HepG2 (cell line): ENCODE measurements around the gene FAM222B. TPM values are rescaled to one million over a fixed set of nuclear protein-coding genes. Genes with fewer than 3 reads are reported as not detected.
A peak's percentile ranks its signal among the peaks of the same experiment; 100 is the strongest.

Experiments
- FOXA1 ChIP-seq, 2 experiments: fragments of 450-650 bp in 1 of 2; sonication (generic) in 1 of 2; formaldehyde crosslinking in 1 of 2; IDR thresholded peaks; 2 replicates each; pipeline versions ENCODE4 v1.4.0 to v1.6.1; 2016 to 2020; ENCODE audit warnings: missing genetic modification reagents in 1 of 2
- GFI1 ChIP-seq: sonication (generic); formaldehyde crosslinking; IDR thresholded peaks from 2 replicates; pipeline ENCODE4 v1.5.0; 2020; ENCODE audit warnings: missing genetic modification reagents, mild to moderate bottlenecking, borderline replicate concordance
- HOMEZ ChIP-seq: IDR thresholded peaks from 2 replicates; pipeline ENCODE4 v1.6.1; 2016; ENCODE audit warnings: low read depth
- JUNB ChIP-seq: sonication (generic); formaldehyde crosslinking; IDR thresholded peaks from 2 replicates; pipeline ENCODE4 v1.8.0; 2022; ENCODE audit warnings: missing genetic modification reagents, mild to moderate bottlenecking, borderline replicate concordance
- MLXIP ChIP-seq: sonication (generic); formaldehyde crosslinking; IDR thresholded peaks from 2 replicates; pipeline ENCODE4 v1.9.0; 2021; ENCODE audit warnings: missing genetic modification reagents, borderline replicate concordance
- MYPOP ChIP-seq: sonication (generic); formaldehyde crosslinking; IDR thresholded peaks from 2 replicates; pipeline ENCODE4 v1.8.1; 2023; ENCODE audit warnings: mild to moderate bottlenecking, moderate library complexity, missing genetic modification reagents
- NCOA2 ChIP-seq: sonication (generic); formaldehyde crosslinking; IDR thresholded peaks from 2 replicates; pipeline ENCODE4 v1.8.0; 2022; ENCODE audit warnings: inconsistent platforms
- RERE ChIP-seq: IDR thresholded peaks from 2 replicates; pipeline ENCODE4 v1.6.1; 2016; ENCODE audit warnings: low read depth, missing genetic modification reagents, missing compliant biosample characterization
- SOX6 ChIP-seq, 2 experiments: fragments of 450-650 bp in 1 of 2; sonication (generic) in 1 of 2; formaldehyde crosslinking in 1 of 2; IDR thresholded peaks; 2 replicates each; pipeline versions ENCODE4 v1.4.0 to v1.6.1; 2017 to 2020; ENCODE audit warnings: antibody characterized with exemption in 1 of 2, mild to moderate bottlenecking in 1 of 2, missing genetic modification reagents in 1 of 2
- ZNF101 ChIP-seq: sonication (generic); formaldehyde crosslinking; IDR thresholded peaks from 2 replicates; pipeline ENCODE4 v1.4.0; 2020; ENCODE audit warnings: mild to moderate bottlenecking, low read depth, missing genetic modification reagents, borderline replicate concordance
- ZNF576 ChIP-seq: sonication (generic); formaldehyde crosslinking; IDR thresholded peaks from 2 replicates; pipeline ENCODE4 v1.4.0; 2020; ENCODE audit warnings: mild to moderate bottlenecking, missing genetic modification reagents
- ZNF775 ChIP-seq: sonication (generic); formaldehyde crosslinking; IDR thresholded peaks from 2 replicates; pipeline ENCODE4 v1.4.0; 2020; ENCODE audit warnings: missing genetic modification reagents, mild to moderate bottlenecking, moderate library complexity, borderline replicate concordance
- ZSCAN5A ChIP-seq: sonication (generic); formaldehyde crosslinking; IDR thresholded peaks from 2 replicates; pipeline ENCODE4 v1.8.0; 2022; ENCODE audit warnings: mild to moderate bottlenecking, missing genetic modification reagents, borderline replicate concordance
- polyA plus RNA-seq, 8 experiments: library from polyadenylated mRNA; depleted of rRNA in 3 of 8; stranded (reverse) in 7 of 8; unstranded in 1 of 8; fragments of >200 nt; fragmentation: Illumina TruSeq in 4 of 8; extraction: Trizol in 4 of 8; gene quantifications; 2 replicates each; pipeline versions ENCODE4 v1.2.1 to v1.2.3, GENCODE V29; 2011 to 2016; ENCODE audit warnings: low read depth in 4 of 8, missing spikeins in 1 of 8, mixed read lengths in 1 of 8; ENCODE audit not compliant: insufficient read depth in 1 of 8
- total RNA-seq, 5 experiments: library from RNA; depleted of rRNA; stranded (reverse); fragments of >200 nt; fragmentation: Illumina TruSeq; extraction: Trizol; gene quantifications; 2 replicates each; pipeline ENCODE4 v1.2.3, GENCODE V29; 2016; ENCODE audit warnings: low read depth in 1 of 5

Gene FAM222B
- total and polyA plus RNA-seq, 2 of the 13 experiments (the other 11 are each of a cell fraction or from before 2014, with no cell fraction given): 3.5 to 7.3 TPM

- TF ChIP-seq RERE (CRISPR knock-in tag) (no peak), HOMEZ (CRISPR knock-in tag) (no peak), SOX6 (IDR thresholded peaks at IDR 0.05) (no peak), SOX6 (CRISPR knock-in tag; IDR thresholded peaks at IDR 0.05) (peak; percentile 83), FOXA1 (IDR thresholded peaks at IDR 0.05) (no peak), FOXA1 (CRISPR knock-in tag; IDR thresholded peaks at IDR 0.05) (peak; percentile 86), MLXIP (CRISPR knock-in tag) (no peak), ZNF775 (CRISPR knock-in tag) (no peak), ZSCAN5A (CRISPR knock-in tag) (no peak), JUNB (CRISPR knock-in tag) (no peak), ZNF576 (CRISPR knock-in tag) (no peak), ZNF101 (CRISPR knock-in tag) (no peak), MYPOP (CRISPR knock-in tag) (no peak; the same call in 1 of the 2 replicates), NCOA2 (CRISPR knock-in tag) (no peak; the same call in 1 of the 2 replicates), GFI1 (CRISPR knock-in tag) (peak; percentile 98)
Measured at GRCh38 chr17:28744972-28745785, 97.4 kb downstream of the FAM222B start (continued).
